ENCODE results near the gene CRP. TPM values are rescaled to one million over a fixed set of nuclear protein-coding genes. Genes with fewer than 3 reads are reported as not detected.

The CRP gene
- total RNA-seq, 1 donor from 2014 or later = not detected

DNA sequence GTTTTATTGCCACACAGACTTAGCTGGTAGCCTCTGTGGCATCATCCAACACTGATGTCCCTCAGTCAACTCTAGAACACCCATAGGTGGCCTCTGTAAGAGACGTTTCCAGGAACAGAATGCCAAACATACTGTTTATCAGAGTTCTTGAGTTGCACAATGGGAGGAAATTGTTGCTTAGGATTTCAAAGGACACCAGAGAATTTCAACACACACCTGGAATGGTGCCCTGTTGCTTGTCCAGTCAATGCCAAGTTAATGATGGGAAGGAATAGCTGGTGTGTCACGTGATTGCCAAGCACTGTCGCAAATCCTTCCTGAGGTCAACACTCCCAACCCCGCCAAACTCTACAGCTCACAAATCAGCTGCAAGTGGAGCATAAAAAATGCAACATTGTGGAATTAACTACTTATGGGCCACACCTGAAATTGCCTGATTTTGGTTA lies 37.8 kb upstream of the CRP start:
- Mint-ChIP-seq H3K4me1 (ENCODE audit: unreplicated experiment) (no peaks in the 10 kb centered on the region), H3K9me3 (no peaks in the 10 kb centered on the region), H3K27ac (no peak overlapping the region), H3K36me3 (no peaks in the 10 kb centered on the region), H3K27me3 (peaks cover 3% of the 10 kb centered on the region), H3K4me3 (no peak overlapping the region)
- no peak for TF ChIP-seq CTCF (conservative IDR thresholded peaks at IDR 0.05)
- no peak for DNase-seq (ENCODE audit: extremely low spot score, unreplicated experiment)

DNA sequence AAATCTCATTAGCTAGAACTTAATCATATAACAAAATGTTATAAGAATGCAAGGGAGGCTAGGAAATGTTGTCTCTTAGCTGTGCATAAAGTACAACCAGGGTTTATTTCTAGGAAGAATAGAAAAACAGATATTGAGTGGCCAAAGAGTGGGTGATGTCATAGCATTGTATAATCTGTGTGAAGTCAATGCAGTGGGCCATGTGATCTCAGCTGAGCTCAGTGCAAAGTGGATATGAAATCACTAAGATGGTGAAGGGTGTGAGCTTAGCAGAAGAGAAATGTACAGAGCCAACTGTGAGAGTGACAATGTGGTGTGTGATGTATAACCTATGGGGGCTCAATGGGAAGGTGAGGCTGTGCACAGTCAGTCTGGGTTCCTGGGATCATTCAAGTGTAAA lies 36.6 kb upstream of the CRP start:
- no peak for TF ChIP-seq CTCF (conservative IDR thresholded peaks at IDR 0.05)
- no peaks in the 10 kb centered on the region for H3K9me3 Mint-ChIP-seq
- H3K4me3 Mint-ChIP-seq = no peak overlapping the region
- no peaks in the 10 kb centered on the region for H3K4me1 Mint-ChIP-seq (ENCODE audit: unreplicated experiment)
- DNase-seq (ENCODE audit: extremely low spot score, unreplicated experiment) = no peak
- peaks cover 3% of the 10 kb centered on the region for H3K27me3 Mint-ChIP-seq
- no peaks in the 10 kb centered on the region for H3K36me3 Mint-ChIP-seq
- H3K27ac Mint-ChIP-seq = no peak overlapping the region

DNA sequence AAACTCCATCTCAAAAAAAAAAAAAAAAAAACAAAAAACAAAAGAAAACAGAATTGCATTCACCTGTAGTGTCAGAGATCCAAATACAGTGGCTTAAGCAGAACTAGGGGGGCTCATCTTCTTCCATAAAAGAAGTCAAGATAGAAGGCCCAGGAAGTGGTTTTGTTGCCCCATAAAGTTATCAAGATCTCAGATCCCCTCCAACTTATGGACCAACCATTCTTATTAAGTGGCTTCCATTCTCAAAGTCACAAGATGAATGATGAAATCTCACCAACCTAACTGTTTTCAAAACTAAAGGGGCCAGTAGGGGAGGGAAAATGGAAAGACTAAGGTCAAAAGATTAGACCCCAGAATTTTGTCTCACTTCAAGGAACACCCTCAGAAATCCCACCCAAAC lies 36.2 kb upstream of the CRP start:
- H3K9me3 Mint-ChIP-seq = no peaks in the 10 kb centered on the region
- no peaks in the 10 kb centered on the region for H3K36me3 Mint-ChIP-seq
- H3K27ac Mint-ChIP-seq = no peak overlapping the region
- no peaks in the 10 kb centered on the region for H3K4me1 Mint-ChIP-seq (ENCODE audit: unreplicated experiment)
- H3K27me3 Mint-ChIP-seq = peaks cover under 1% of the 10 kb centered on the region
- no peak overlapping the region for H3K4me3 Mint-ChIP-seq
- TF ChIP-seq CTCF (conservative IDR thresholded peaks at IDR 0.05) = no peak
- DNase-seq (ENCODE audit: extremely low spot score, unreplicated experiment) = no peak

- Mint-ChIP-seq H3K36me3 (no peaks in the 10 kb centered on the region), H3K4me1 (ENCODE audit: unreplicated experiment) (no peaks in the 10 kb centered on the region), H3K4me3 (no peak overlapping the region), H3K27me3 (no peaks in the 10 kb centered on the region), H3K27ac (no peak overlapping the region), H3K9me3 (no peaks in the 10 kb centered on the region)
- no peak for TF ChIP-seq CTCF (conservative IDR thresholded peaks at IDR 0.05)
- DNase-seq (ENCODE audit: extremely low spot score, unreplicated experiment) = no peak
Measured at GRCh38 chr1:159749630-159750029, 35.2 kb upstream of the CRP start.

- no peaks in the 10 kb centered on the region for H3K27me3 Mint-ChIP-seq
- no peak overlapping the region for H3K4me3 Mint-ChIP-seq
- TF ChIP-seq CTCF (conservative IDR thresholded peaks at IDR 0.05) = no peak
- no peak overlapping the region for H3K27ac Mint-ChIP-seq
- DNase-seq (ENCODE audit: extremely low spot score, unreplicated experiment) = no peak
- H3K9me3 Mint-ChIP-seq = no peaks in the 10 kb centered on the region
- H3K4me1 Mint-ChIP-seq (ENCODE audit: unreplicated experiment) = no peaks in the 10 kb centered on the region
- H3K36me3 Mint-ChIP-seq = no peaks in the 10 kb centered on the region
Measured at GRCh38 chr1:159748370-159748769, 34.0 kb upstream of the CRP start.

GRCh38 chr1:159746666-159747065 lies 32.3 kb upstream of the CRP start:
- no peaks in the 10 kb centered on the region for H3K27me3 Mint-ChIP-seq
- H3K36me3 Mint-ChIP-seq = no peaks in the 10 kb centered on the region
- H3K4me3 Mint-ChIP-seq = no peak overlapping the region
- H3K4me1 Mint-ChIP-seq (ENCODE audit: unreplicated experiment) = no peaks in the 10 kb centered on the region
- H3K27ac Mint-ChIP-seq = no peak overlapping the region
- H3K9me3 Mint-ChIP-seq = no peaks in the 10 kb centered on the region
- no peak for DNase-seq (ENCODE audit: extremely low spot score, unreplicated experiment)
- TF ChIP-seq CTCF (conservative IDR thresholded peaks at IDR 0.05) = no peak

Measured in type B pancreatic cell (in vitro differentiated cells).